H9 (cell line): ENCODE results near the gene OSGIN1. TPM values are rescaled to one million over a fixed set of nuclear protein-coding genes. Genes with fewer than 3 reads are reported as not detected.

ENCODE experiments used
- DNase-seq: peaks from one replicate; pipeline ENCODE4 v3.0.0-alpha.2; 2017
- H2AFZ ChIP-seq: one replicate; pipeline ENCODE4 v1.6.1; 2013; ENCODE audit warnings: mild to moderate bottlenecking, low read length, control low read depth, moderate library complexity
- H2AK5ac ChIP-seq: 2 replicates; pipeline ENCODE4 v1.6.1; 2013; ENCODE audit warnings: low read length, control low read depth, mixed read lengths; ENCODE audit not compliant: insufficient read length
- H2BK120ac ChIP-seq: one replicate; pipeline ENCODE4 v1.6.1; 2013; ENCODE audit warnings: low read depth, mild to moderate bottlenecking, low read length, control low read depth, inconsistent platforms; ENCODE audit not compliant: poor library complexity, severe bottlenecking
- H2BK12ac ChIP-seq: 2 replicates; pipeline ENCODE4 v1.6.1; 2013; ENCODE audit warnings: low read length, control low read depth, mixed read lengths, low read depth; ENCODE audit not compliant: insufficient read length
- H2BK15ac ChIP-seq: 2 replicates; pipeline ENCODE4 v1.6.1; 2013; ENCODE audit warnings: low read depth, low read length, control low read depth
- H2BK20ac ChIP-seq: one replicate; pipeline ENCODE4 v1.6.1; 2013; ENCODE audit warnings: low read depth, mild to moderate bottlenecking, low read length, control low read depth, inconsistent platforms; ENCODE audit not compliant: poor library complexity, severe bottlenecking
- H2BK5ac ChIP-seq: 2 replicates; pipeline ENCODE4 v1.6.1; 2013; ENCODE audit warnings: low read length, control low read depth, mixed read lengths; ENCODE audit not compliant: insufficient read length
- H3K14ac ChIP-seq: 2 replicates; pipeline ENCODE4 v1.6.1; 2013; ENCODE audit warnings: low read length, control low read depth; ENCODE audit not compliant: insufficient read depth
- H3K18ac ChIP-seq: 2 replicates; pipeline ENCODE4 v1.6.1; 2013; ENCODE audit warnings: low read depth, mild to moderate bottlenecking, mixed read lengths, low read length, control low read depth; ENCODE audit not compliant: insufficient read length
- H3K23ac ChIP-seq: 2 replicates; pipeline ENCODE4 v1.6.1; 2013; ENCODE audit warnings: low read length, control low read depth, mixed read lengths, low read depth; ENCODE audit not compliant: insufficient read length
- H3K23me2 ChIP-seq: 2 replicates; pipeline ENCODE4 v1.6.1; 2013; ENCODE audit warnings: low read depth, mild to moderate bottlenecking, mixed read lengths, low read length, control low read depth; ENCODE audit not compliant: insufficient read length, poor library complexity, severe bottlenecking
- H3K27ac ChIP-seq: 2 replicates; pipeline ENCODE4 v1.5.1; 2013; ENCODE audit warnings: low read length, control low read depth, mixed read lengths, low read depth; ENCODE audit not compliant: insufficient read length
- H3K27me3 ChIP-seq: 2 replicates; pipeline ENCODE4 v1.6.1; 2013; ENCODE audit warnings: low read length, control low read depth, inconsistent platforms; ENCODE audit not compliant: insufficient read depth
- H3K4ac ChIP-seq: 2 replicates; pipeline ENCODE4 v1.6.1; 2013; ENCODE audit warnings: low read depth, mild to moderate bottlenecking, control low read depth, inconsistent platforms, low read length, moderate library complexity
- H3K4me1 ChIP-seq: 2 replicates; pipeline ENCODE4 v1.6.1; 2013; ENCODE audit warnings: low read length, control low read depth, inconsistent platforms; ENCODE audit not compliant: insufficient read depth
- H3K4me2 ChIP-seq: 2 replicates; pipeline ENCODE4 v1.6.1; 2013; ENCODE audit warnings: low read length, control low read depth, mixed read lengths; ENCODE audit not compliant: insufficient read length, insufficient read depth
- H3K56ac ChIP-seq: 2 replicates; pipeline ENCODE4 v1.6.1; 2013; ENCODE audit warnings: low read depth, mild to moderate bottlenecking, mixed read lengths, low read length, control low read depth; ENCODE audit not compliant: insufficient read length
- H3K79me1 ChIP-seq: 2 replicates; pipeline ENCODE4 v1.6.1; 2013; ENCODE audit warnings: low read depth, mild to moderate bottlenecking, moderate library complexity, low read length, control low read depth, inconsistent platforms; ENCODE audit not compliant: insufficient read depth, poor library complexity, severe bottlenecking
- H3K79me2 ChIP-seq: 2 replicates; pipeline ENCODE4 v1.6.1; 2013; ENCODE audit warnings: low read length, control low read depth, inconsistent platforms; ENCODE audit not compliant: insufficient read depth
- H3K9ac ChIP-seq: 2 replicates; pipeline ENCODE4 v1.6.1; 2013; ENCODE audit warnings: low read length, control low read depth, mixed read lengths; ENCODE audit not compliant: insufficient read length; ENCODE audit errors: extremely low read depth
- H3K9me3 ChIP-seq: one replicate; pipeline ENCODE4 v1.6.1; 2013; ENCODE audit warnings: low read depth, low read length, inconsistent platforms; ENCODE audit not compliant: control insufficient read depth
- H3T11ph ChIP-seq: one replicate; pipeline ENCODE4 v1.6.1; 2013; ENCODE audit warnings: mild to moderate bottlenecking, low read length, control low read depth, inconsistent platforms
- H4K20me1 ChIP-seq: one replicate; pipeline ENCODE4 v1.6.1; 2013; ENCODE audit not compliant: control insufficient read depth, insufficient read length, insufficient read depth
- H4K5ac ChIP-seq: 2 replicates; pipeline ENCODE4 v1.6.1; 2013; ENCODE audit warnings: low read depth, mild to moderate bottlenecking, mixed read lengths, low read length, control low read depth; ENCODE audit not compliant: insufficient read length
- H4K8ac ChIP-seq: replicated peaks from 2 replicates; pipeline ENCODE4 v1.6.1; 2013; ENCODE audit warnings: low read length, control low read depth, mixed read lengths, low read depth; ENCODE audit not compliant: insufficient read length
- H4K91ac ChIP-seq: 2 replicates; pipeline ENCODE4 v1.6.1; 2013; ENCODE audit warnings: low read depth, mild to moderate bottlenecking, moderate library complexity, mixed read lengths, low read length, control low read depth; ENCODE audit not compliant: insufficient read length
- H3K27ac Mint-ChIP-seq, 3 experiments: 2 replicates in 2 of 3; 3 replicates in 1 of 3; pipeline ENCODE4 v1.8.0; 2020 to 2021; ENCODE audit warnings: mixed read lengths in 3 of 3, mild to moderate bottlenecking in 1 of 3, moderate library complexity in 1 of 3
- H3K27me3 Mint-ChIP-seq: 2 replicates; pipeline ENCODE4 v1.8.0; 2021; ENCODE audit warnings: low read depth, mild to moderate bottlenecking, moderate library complexity, mixed read lengths
- H3K36me3 Mint-ChIP-seq, 3 experiments: 2 replicates in 2 of 3; 3 replicates in 1 of 3; pipeline ENCODE4 v1.8.0; 2020 to 2021; ENCODE audit warnings: low read depth in 3 of 3, mixed read lengths in 3 of 3; ENCODE audit not compliant: insufficient read depth in 1 of 3
- H3K4me1 Mint-ChIP-seq, 2 experiments: 2 replicates each; pipeline ENCODE4 v1.8.0; 2020; ENCODE audit warnings: mixed read lengths in 2 of 2
- H3K4me3 Mint-ChIP-seq, 2 experiments: 2 replicates in 1 of 2; 3 replicates in 1 of 2; pipeline ENCODE4 v1.8.0; 2020 to 2021; ENCODE audit warnings: mild to moderate bottlenecking in 2 of 2, mixed read lengths in 2 of 2, moderate library complexity in 1 of 2
- H3K9me3 Mint-ChIP-seq, 2 experiments: 2 replicates in 1 of 2; 3 replicates in 1 of 2; pipeline ENCODE4 v1.8.0; 2020; ENCODE audit warnings: mild to moderate bottlenecking in 2 of 2, mixed read lengths in 2 of 2, moderate library complexity in 1 of 2
- WGBS: extraction: QIAGEN DNeasy Blood & Tissue Kit; methylation state at CpG from one replicate; pipeline ENCODE4 v1.1.7; 2013; ENCODE audit warnings: missing lambda C conversion rate, low lambda C conversion rate, mixed read lengths; ENCODE audit not compliant: insufficient read length; ENCODE audit errors: extremely low coverage; 5-methylcytosine and 5-hydroxymethylcytosine counted together
- total RNA-seq: library from RNA; stranded (reverse); gene quantifications from 2 replicates; pipeline ENCODE4 v1.2.1, GENCODE V29; 2021
- TF ChIP-seq, protein P1 (sequence below): fragments of 200-600 bp; sonication (generic); conservative IDR thresholded peaks from 3 replicates; pipeline ENCODE4 v1.8.0; 2021; ENCODE audit warnings: antibody characterized with exemption, mild to moderate bottlenecking

The OSGIN1 gene
- total RNA-seq, 1 experiment from 2014 or later, result 0.63 TPM

DNA sequence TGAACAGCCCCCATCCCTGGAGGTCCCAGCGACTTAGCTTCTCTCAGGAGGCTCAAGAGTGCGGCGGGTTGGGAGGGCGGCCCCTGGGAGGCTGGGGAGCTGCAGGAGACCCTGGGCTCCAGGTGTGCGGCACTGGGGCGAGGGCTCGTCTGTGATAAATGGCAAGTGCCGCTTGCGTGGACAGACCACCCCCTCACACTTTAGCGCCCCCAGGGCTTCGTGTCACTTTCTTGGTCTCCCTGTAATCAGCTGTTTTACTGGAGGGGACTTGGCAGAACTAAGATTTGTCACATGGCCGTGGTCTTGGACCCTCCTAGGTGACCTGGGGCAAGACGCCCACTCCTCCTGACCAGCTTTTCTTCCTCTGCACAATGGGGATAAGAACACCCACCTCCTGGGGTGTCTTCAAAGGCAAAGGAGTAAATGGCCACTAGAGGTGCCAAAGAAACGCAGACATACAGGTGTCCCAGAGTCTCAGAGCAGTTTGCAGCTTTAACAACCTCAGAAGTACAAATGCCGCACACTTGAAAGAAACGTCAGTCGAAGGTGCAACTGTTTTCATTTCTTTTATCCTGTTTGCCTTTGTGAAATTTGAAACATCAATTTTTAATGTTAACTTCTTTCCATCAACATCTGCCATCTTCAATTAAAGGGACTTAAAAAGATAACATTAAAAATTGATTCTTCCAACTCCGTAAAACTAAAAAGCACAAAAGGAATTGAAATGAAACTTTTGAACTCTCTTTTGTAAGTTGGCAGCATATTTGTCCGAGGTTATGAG is 946 bp downstream of the OSGIN1 start:
- no peak overlapping the region for H3T11ph ChIP-seq
- no peak overlapping the region for H4K8ac ChIP-seq
- H3K23ac ChIP-seq, result no peak overlapping the region
- no peak overlapping the region for H2BK5ac ChIP-seq
- no peak overlapping the region for H4K91ac ChIP-seq
- H3K4me3 Mint-ChIP-seq, result peak overlapping the region; percentile 55 to 70; a peak in 4 of 5 replicates
- no peaks in the 10 kb centered on the region for H3K36me3 Mint-ChIP-seq
- no peak overlapping the region for H2BK15ac ChIP-seq
- no peaks in the 10 kb centered on the region; a peak in 2 of 5 replicates for H3K9me3 Mint-ChIP-seq
- H3K18ac ChIP-seq, result no peak overlapping the region
- H3K4me1 Mint-ChIP-seq, result peaks cover 10 to 14% of the 10 kb centered on the region in 2 experiments
- H3K27ac Mint-ChIP-seq, result no peak overlapping the region
- WGBS, result no CpG with 5 or more reads among the region's 19 CpGs
- no peaks in the 10 kb centered on the region for H3K27me3 ChIP-seq
- H3K27ac ChIP-seq, result no peak overlapping the region
- H4K20me1 ChIP-seq, result no peaks in the 10 kb centered on the region
- H3K79me2 ChIP-seq, result no peaks in the 10 kb centered on the region
- H3K56ac ChIP-seq, result no peak overlapping the region
- no peaks in the 10 kb centered on the region for H3K23me2 ChIP-seq
- H3K9ac ChIP-seq, result no peak overlapping the region
- TF ChIP-seq, protein P1, sequence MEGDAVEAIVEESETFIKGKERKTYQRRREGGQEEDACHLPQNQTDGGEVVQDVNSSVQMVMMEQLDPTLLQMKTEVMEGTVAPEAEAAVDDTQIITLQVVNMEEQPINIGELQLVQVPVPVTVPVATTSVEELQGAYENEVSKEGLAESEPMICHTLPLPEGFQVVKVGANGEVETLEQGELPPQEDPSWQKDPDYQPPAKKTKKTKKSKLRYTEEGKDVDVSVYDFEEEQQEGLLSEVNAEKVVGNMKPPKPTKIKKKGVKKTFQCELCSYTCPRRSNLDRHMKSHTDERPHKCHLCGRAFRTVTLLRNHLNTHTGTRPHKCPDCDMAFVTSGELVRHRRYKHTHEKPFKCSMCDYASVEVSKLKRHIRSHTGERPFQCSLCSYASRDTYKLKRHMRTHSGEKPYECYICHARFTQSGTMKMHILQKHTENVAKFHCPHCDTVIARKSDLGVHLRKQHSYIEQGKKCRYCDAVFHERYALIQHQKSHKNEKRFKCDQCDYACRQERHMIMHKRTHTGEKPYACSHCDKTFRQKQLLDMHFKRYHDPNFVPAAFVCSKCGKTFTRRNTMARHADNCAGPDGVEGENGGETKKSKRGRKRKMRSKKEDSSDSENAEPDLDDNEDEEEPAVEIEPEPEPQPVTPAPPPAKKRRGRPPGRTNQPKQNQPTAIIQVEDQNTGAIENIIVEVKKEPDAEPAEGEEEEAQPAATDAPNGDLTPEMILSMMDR, result peak; percentile 66
- no peak overlapping the region for H2AFZ ChIP-seq
- H2BK120ac ChIP-seq, result no peak overlapping the region
- no peaks in the 10 kb centered on the region for H3K4me1 ChIP-seq
- H2BK12ac ChIP-seq, result no peak overlapping the region
- H3K27me3 Mint-ChIP-seq, result peaks cover 4% of the 10 kb centered on the region; the same call in 1 of the 2 replicates
- H3K4me2 ChIP-seq, result peak overlapping the region; percentile 48
- H3K9me3 ChIP-seq, result no peaks in the 10 kb centered on the region
- H3K4ac ChIP-seq, result no peak overlapping the region
- no peak overlapping the region for H2AK5ac ChIP-seq
- DNase-seq, result no peak
- H3K79me1 ChIP-seq, result no peaks in the 10 kb centered on the region
- H4K5ac ChIP-seq, result no peak overlapping the region
- H3K14ac ChIP-seq, result no peak overlapping the region
- no peak overlapping the region for H2BK20ac ChIP-seq
